A673 (cell line): ENCODE results near the gene ARHGAP24.

Experiments used
- CTCF ChIP-seq: fragments of 300-800, 200-600 bp; sonication (generic); conservative IDR thresholded peaks from 2 replicates; pipeline ENCODE4 v1.5.1; 2017; ENCODE audit warnings: low read depth, mild to moderate bottlenecking, antibody characterized with exemption, low read length, moderate library complexity, mixed read lengths
- EZH2 ChIP-seq: fragments of 200-600 bp; sonication (generic); IDR thresholded peaks from 2 replicates; pipeline ENCODE4 v1.6.1; 2017; ENCODE audit warnings: borderline replicate concordance, low read depth, mild to moderate bottlenecking, mixed read lengths, antibody characterized with exemption, low read length; ENCODE audit not compliant: poor library complexity, severe bottlenecking

GRCh38 chr4:85686398-85686797 lies 211.4 kb downstream of the ARHGAP24 start:
- TF ChIP-seq CTCF (no peak), EZH2 (no peak)
